Dermis lymphatic vessel endothelial cell (primary cell): ENCODE data around the gene L2HGDH. TPM values are rescaled to one million over a fixed set of nuclear protein-coding genes. Genes with fewer than 3 reads are reported as not detected.

Source experiments
- total RNA-seq: library from RNA; depleted of rRNA; stranded (reverse); fragments of >200 nt; gene quantifications from 2 replicates; pipeline ENCODE4 v1.2.1, GENCODE V29; 2014

L2HGDH gene
- total RNA-seq, result 3.8 and 4.2 TPM in 2 replicates

DNA sequence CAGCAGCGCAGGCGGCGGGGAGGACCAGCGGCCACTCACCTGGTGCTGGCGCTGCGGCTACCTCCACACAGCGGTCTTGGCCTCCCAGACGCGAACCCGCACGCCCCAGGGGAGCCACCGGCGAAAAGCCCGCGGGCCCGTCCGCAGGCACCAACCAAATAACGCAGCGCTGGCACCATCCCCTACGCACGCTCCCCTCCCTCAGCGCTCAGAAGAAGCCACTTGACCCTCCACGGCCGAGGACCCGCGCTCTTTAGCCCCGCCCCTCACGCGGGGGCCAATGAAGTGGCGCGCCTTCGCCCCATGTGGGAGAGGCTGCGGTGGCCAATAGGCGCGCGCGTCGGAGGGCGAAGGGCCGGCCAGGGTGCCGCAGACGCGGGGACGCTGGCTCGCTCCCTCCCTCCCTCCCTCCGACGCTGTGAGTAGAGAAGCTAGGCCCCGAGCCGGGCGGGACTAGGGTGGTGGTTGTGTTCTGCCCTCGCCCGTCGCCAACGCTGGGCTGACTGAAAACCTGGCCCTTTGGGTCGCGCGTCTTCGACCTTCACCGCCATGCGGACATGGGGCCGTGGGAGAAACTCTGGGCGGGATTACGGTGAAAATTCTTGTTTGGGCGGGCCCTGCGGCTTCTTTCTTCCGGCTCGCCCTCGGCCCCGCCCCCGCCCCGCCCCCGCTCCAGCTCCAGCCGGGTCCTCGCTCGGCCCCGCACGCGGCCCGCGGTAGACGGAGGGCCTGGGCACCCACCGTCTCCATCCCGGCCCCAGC lies at the start of gene L2HGDH, which contains the start of gene DMAC2L:
L2HGDH (minus strand) TSS at position 258 of the 762 bp plus-strand sequence; CDS start at position 179, 79 bp downstream.
DMAC2L (plus strand) TSS at position 353 of the 762 bp plus-strand sequence. CDS start 9,164 bp downstream, outside the sequence.

DNA sequence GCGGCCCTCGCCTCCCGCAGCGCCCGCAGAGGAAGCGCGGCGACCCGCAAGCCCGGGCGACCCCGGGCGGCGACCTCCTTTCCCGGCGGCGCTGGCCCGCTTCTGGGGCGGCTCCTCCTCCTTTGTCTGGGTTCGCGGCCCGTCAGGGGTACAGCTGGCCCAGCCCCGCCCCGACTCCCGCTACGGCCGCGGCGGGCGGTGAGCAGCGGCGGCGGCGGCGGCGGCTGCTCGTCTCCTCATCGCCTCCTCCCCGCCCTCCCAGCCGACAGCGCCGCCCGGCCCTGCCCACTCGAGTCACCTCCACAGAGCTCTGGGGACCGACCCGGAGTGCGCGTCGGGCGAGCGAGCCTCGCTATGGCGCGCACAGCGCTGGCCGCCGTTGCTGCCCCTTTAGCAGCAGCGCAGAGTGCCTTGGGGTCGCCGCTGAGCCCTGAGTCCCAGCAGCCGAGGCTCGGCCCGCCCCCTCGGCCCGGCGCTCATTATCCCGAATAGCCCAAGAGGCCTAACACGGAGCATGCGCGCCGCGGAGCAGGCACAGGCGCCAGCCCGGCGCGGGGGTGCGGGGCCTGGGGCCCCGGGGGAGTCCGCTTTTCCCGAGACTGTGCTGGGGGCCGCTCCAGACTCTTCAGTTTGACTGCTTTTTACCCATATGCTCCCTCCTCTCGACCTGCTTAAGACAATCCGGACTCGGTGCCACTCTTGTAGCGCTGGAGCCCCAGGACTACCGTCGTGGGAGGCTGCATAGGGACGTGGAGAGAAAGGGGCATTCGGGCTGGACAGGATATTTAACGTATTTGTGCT lies 80.4 kb downstream of the L2HGDH start, which contains the start of gene SOS2:
SOS2 (minus strand) TSS at position 104 of the 801 bp plus-strand sequence. CDS start 295 bp downstream, outside the sequence.

Other genes with a start within 250 kb of the L2HGDH start
- gene VCPKMT, start 195.7 kb downstream of the L2HGDH start, total RNA-seq, result 2.2 and 3.7 TPM in 2 replicates
- 34.2 and 34.5 TPM in 2 replicates for gene SOS2, start 80.7 kb downstream of the L2HGDH start, total RNA-seq
- 9.5 and 9.9 TPM in 2 replicates for gene DMAC2L, start 95 bp upstream of the L2HGDH start, total RNA-seq
- gene CDKL1, start 84.7 kb upstream of the L2HGDH start, total RNA-seq, result 99.4 and 136 TPM in 2 replicates
- 51.9 and 76.2 TPM in 2 replicates for gene MAP4K5, start 220.3 kb upstream of the L2HGDH start, total RNA-seq
- 0.76 and 1.3 TPM in 2 replicates for gene ATL1, start 247.9 kb upstream of the L2HGDH start, total RNA-seq